Measurements from ENCODE around the gene FOXO3.

GRCh38 chr6:108714101-108714765 is 153.5 kb downstream of the FOXO3 start:
- TF ChIP-seq POLR2A (IDR thresholded peaks at IDR 0.05) (no peak), CTCF (IDR thresholded peaks at IDR 0.05) (no peak)
